IMR-90 (cell line): Measurements from ENCODE around the gene MSH2. TPM values are rescaled to one million over a fixed set of nuclear protein-coding genes. Genes with fewer than 3 reads are reported as not detected.

Experiments
- ATAC-seq: fragments of 200-7000 bp; cut with Tn5 transposase; 2 replicates; pipeline ENCODE4 v1.9.1; 2020; ENCODE audit warnings: low read depth, mild to moderate bottlenecking, moderate library complexity
- BruUV-seq: library from RNA; stranded (reverse); fragments of 400-500 nt; replicated peaks from 2 replicates; lab custom pipeline; 2021; lab: Mats Ljungman, UMichigan
- CTCF ChIA-PET: fragments of 300-600 bp; formaldehyde crosslinking; extraction: SDS; loops from one replicate; lab custom pipeline; 2021; ENCODE audit warnings: antibody characterized with exemption; lab: Yijun Ruan, JAX
- POLR2A ChIA-PET: fragments of 300-600 bp; sonication (Branson Sonifier 250); formaldehyde crosslinking; loops from one replicate; lab custom pipeline; 2022; ENCODE audit warnings: antibody characterized with exemption; ENCODE audit not compliant: unreplicated experiment; lab: Charles Lee
- DNase-seq: peaks from one replicate; pipeline ENCODE4 v3.0.0; 2013
- H2AFZ ChIP-seq: replicated peaks from 2 replicates; pipeline ENCODE3; 2013; ENCODE audit warnings: low read length, mild to moderate bottlenecking; ENCODE audit not compliant: poor library complexity
- H2AK5ac ChIP-seq: 2 replicates; pipeline ENCODE4 v1.6.1; 2013; ENCODE audit warnings: low read depth, low read length, inconsistent platforms
- H2AK9ac ChIP-seq: replicated peaks from 2 replicates; pipeline ENCODE3; 2013; ENCODE audit warnings: mild to moderate bottlenecking, low read depth, low read length, moderate library complexity; ENCODE audit not compliant: poor library complexity
- H2BK120ac ChIP-seq: 2 replicates; pipeline ENCODE4 v1.6.1; 2013; ENCODE audit warnings: low read depth, low read length, inconsistent platforms
- H2BK15ac ChIP-seq: 3 replicates; pipeline ENCODE4 v1.6.1; 2013; ENCODE audit warnings: low read depth, low read length, inconsistent platforms
- H2BK20ac ChIP-seq: 2 replicates; pipeline ENCODE4 v1.6.1; 2013; ENCODE audit warnings: low read depth, mild to moderate bottlenecking, inconsistent platforms, low read length, moderate library complexity
- H2BK5ac ChIP-seq: 2 replicates; pipeline ENCODE4 v1.6.1; 2013; ENCODE audit warnings: mild to moderate bottlenecking, low read depth, low read length, inconsistent platforms; ENCODE audit not compliant: poor library complexity, severe bottlenecking
- H3K14ac ChIP-seq: replicated peaks from 2 replicates; pipeline ENCODE4 v1.6.1; 2013; ENCODE audit warnings: low read depth, low read length, inconsistent platforms
- H3K18ac ChIP-seq: 2 replicates; pipeline ENCODE4 v1.6.1; 2013; ENCODE audit warnings: low read depth, low read length, control low read depth
- H3K23ac ChIP-seq: 2 replicates; pipeline ENCODE4 v1.6.1; 2013; ENCODE audit warnings: low read depth, low read length, inconsistent platforms
- H3K27ac ChIP-seq: 2 replicates; pipeline ENCODE4 v1.5.1; 2013; ENCODE audit warnings: mild to moderate bottlenecking, control low read depth, low read length; ENCODE audit not compliant: insufficient read depth
- H3K27me3 ChIP-seq: 2 replicates; pipeline ENCODE4 v1.6.1; 2013; ENCODE audit warnings: low read length; ENCODE audit not compliant: control insufficient read depth, insufficient read depth
- H3K36me3 ChIP-seq: 2 replicates; pipeline ENCODE4 v1.6.1; 2013; ENCODE audit warnings: low read length, mixed read lengths; ENCODE audit not compliant: control insufficient read depth, insufficient read depth
- H3K4ac ChIP-seq: 2 replicates; pipeline ENCODE4 v1.6.1; 2013; ENCODE audit warnings: low read depth, low read length, inconsistent platforms
- H3K4me1 ChIP-seq: 2 replicates; pipeline ENCODE4 v1.6.1; 2013; ENCODE audit warnings: low read length, mixed read lengths; ENCODE audit not compliant: control insufficient read depth, insufficient read depth
- H3K4me2 ChIP-seq: 2 replicates; pipeline ENCODE4 v1.6.1; 2013; ENCODE audit warnings: low read depth, mild to moderate bottlenecking, control low read depth, low read length, moderate library complexity
- H3K4me3 ChIP-seq: 2 replicates; pipeline ENCODE4 v1.5.1; 2013; ENCODE audit warnings: low read depth, mild to moderate bottlenecking, control low read depth, low read length, moderate library complexity; ENCODE audit not compliant: insufficient read depth
- H3K56ac ChIP-seq: 2 replicates; pipeline ENCODE4 v1.6.1; 2013; ENCODE audit warnings: low read length, inconsistent platforms; ENCODE audit not compliant: insufficient read depth; ENCODE audit errors: extremely low read depth
- H3K79me1 ChIP-seq, 2 experiments: 2 replicates each; pipeline ENCODE4 v1.6.1; 2013; ENCODE audit warnings: low read length in 2 of 2, inconsistent platforms in 1 of 2, low read depth in 1 of 2
- H3K9ac ChIP-seq: 2 replicates; pipeline ENCODE4 v1.6.1; 2013; ENCODE audit warnings: low read depth, low read length, control low read depth
- H3K9me1 ChIP-seq: 2 replicates; pipeline ENCODE4 v1.6.1; 2013; ENCODE audit warnings: low read length, inconsistent platforms; ENCODE audit not compliant: insufficient read depth
- H3K9me3 ChIP-seq: 2 replicates; pipeline ENCODE4 v1.6.1; 2013; ENCODE audit warnings: low read length; ENCODE audit not compliant: control insufficient read depth, insufficient read depth
- H4K20me1 ChIP-seq: 2 replicates; pipeline ENCODE4 v1.6.1; 2013; ENCODE audit warnings: low read length, inconsistent platforms; ENCODE audit not compliant: insufficient read depth
- H4K5ac ChIP-seq: 2 replicates; pipeline ENCODE4 v1.6.1; 2013; ENCODE audit warnings: mild to moderate bottlenecking, low read depth, low read length, control low read depth
- H4K8ac ChIP-seq, 2 experiments: 2 replicates each; pipeline ENCODE4 v1.6.1; 2013; ENCODE audit warnings: low read depth in 2 of 2, low read length in 2 of 2, control low read depth in 1 of 2, inconsistent platforms in 1 of 2
- H4K91ac ChIP-seq: 2 replicates; pipeline ENCODE4 v1.6.1; 2013; ENCODE audit warnings: low read depth, low read length, inconsistent platforms; ENCODE audit not compliant: insufficient read depth
- ELK1 ChIP-seq: fragments of 150-350 bp; IDR thresholded peaks from 2 replicates; pipeline ENCODE4 v1.6.1; 2016; ENCODE audit warnings: low read depth, mild to moderate bottlenecking, low read length, moderate library complexity, borderline replicate concordance
- MXI1 ChIP-seq: IDR thresholded peaks from 2 replicates; pipeline ENCODE4 v1.6.1; 2012; ENCODE audit warnings: low read depth, mild to moderate bottlenecking, low read length, moderate library complexity, borderline replicate concordance
- POLR2A ChIP-seq: IDR thresholded peaks from 2 replicates; pipeline ENCODE4 v1.6.1; 2012; ENCODE audit warnings: mild to moderate bottlenecking, low read depth, low read length
- WGBS, 2 experiments: methylation state at CpG; one replicate each; pipeline versions ENCODE4 v1.1.5 to v1.1.7; 2013; ENCODE audit warnings: missing lambda C conversion rate in 2 of 2; ENCODE audit not compliant: insufficient read length in 1 of 2; ENCODE audit errors: extremely low coverage in 2 of 2; 5-methylcytosine and 5-hydroxymethylcytosine counted together
- dilution Hi-C: fragments of 300-500 bp; cut with HindIII; formaldehyde crosslinking; loops from one replicate; pipeline ENCODE4 v1.14.3; 2018; ENCODE audit warnings: low sequenced_read_pairs; ENCODE audit not compliant: unreplicated experiment
- in situ Hi-C: fragments of 300-500 bp; cut with MboI; formaldehyde crosslinking; loops from 3 replicates; pipeline ENCODE4 v1.14.3; 2019; ENCODE audit warnings: low sequenced_read_pairs, inconsistent platforms, mixed read lengths
- intact Hi-C: fragments of 100-400 bp; cut with micrococcal nuclease; formaldehyde crosslinking; loops from 2 replicates; pipeline ENCODE4 v1.10.0; 2022
- polyA plus RNA-seq, 3 experiments: library from polyadenylated mRNA; depleted of rRNA; stranded (reverse); fragments of >200 nt; gene quantifications; 2 replicates each; pipeline ENCODE4 v1.2.3, GENCODE V29; 2012; ENCODE audit warnings: low replicate concordance in 1 of 3
- total RNA-seq: library from RNA; depleted of rRNA; stranded (reverse); fragments of >200 nt; gene quantifications from 2 replicates; pipeline ENCODE4 v1.2.3, GENCODE V29; 2012

The MSH2 gene
- total and polyA plus RNA-seq, 2 of the 4 experiments (the other 2 are of a cell fraction) = 13.8 to 22.6 TPM

- WGBS, 2 experiments = 2% methylated on average over 6 of the region's 24 CpGs; no CpG with 5 or more reads in 1 of the 2 experiments
- H3K4ac ChIP-seq = peak overlapping the region; percentile 14
- peak overlapping the region; percentile 84 for H3K4me2 ChIP-seq
- intact Hi-C loops (no loop called here), in situ Hi-C loops (no loop called here), dilution Hi-C loops (no loop called here)
- peak overlapping the region; percentile 72 for H3K23ac ChIP-seq
- POLR2A ChIA-PET = interaction anchor here (0.5 kb wide), 1 partner anchor 22 kb away, joined by 9 read pairs; no protein-coding TSS in a partner anchor
- no peak overlapping the region for H3K18ac ChIP-seq
- H2AFZ ChIP-seq = peak overlapping the region; percentile 98
- H3K56ac ChIP-seq = peak overlapping the region; percentile 7
- H3K9ac ChIP-seq = peak overlapping the region; percentile 58
- H3K27me3 ChIP-seq = no peaks in the 10 kb centered on the region
- peak overlapping the region; percentile 68 for H3K4me3 ChIP-seq
- H3K27ac ChIP-seq = peak overlapping the region; percentile 22; the same call in 1 of the 2 replicates
- DNase-seq = peak; percentile 5
- no peak overlapping the region for H4K5ac ChIP-seq
- H2BK120ac ChIP-seq = no peak overlapping the region
- H4K91ac ChIP-seq = 0 out of 2 replicates have a peak overlapping the region, but pooled peaks have one; percentile 19
- peaks cover 9 to 32% of the 10 kb centered on the region in 2 experiments; a peak in 3 of 4 replicates for H3K79me1 ChIP-seq
- no TSS peak for BruUV-seq
- CTCF ChIA-PET = interaction anchor here (1.2 to 1.9 kb wide), 2 partner anchors 15 to 69 kb away, joined by 3 to 11 read pairs; no protein-coding TSS in a partner anchor
- H2BK5ac ChIP-seq = no peak overlapping the region
- H4K8ac ChIP-seq = peak overlapping the region; percentile 5 to 24; a peak in 2 of 4 replicates
- H2BK20ac ChIP-seq = no peak overlapping the region
- peaks cover 7% of the 10 kb centered on the region for H3K9me1 ChIP-seq
- ATAC-seq = peak; percentile 4
- no peaks in the 10 kb centered on the region; the same call in 1 of the 2 replicates for H3K4me1 ChIP-seq
- no peak overlapping the region; the same call in 1 of the 2 replicates for H2AK5ac ChIP-seq
- no peak for TF ChIP-seq ELK1
- no peak for TF ChIP-seq MXI1
- no peak for TF ChIP-seq POLR2A
- H4K20me1 ChIP-seq = peaks cover 4% of the 10 kb centered on the region; the same call in 1 of the 2 replicates
- H2BK15ac ChIP-seq = no peak overlapping the region
- no peaks in the 10 kb centered on the region for H3K9me3 ChIP-seq
- H2AK9ac ChIP-seq = peak overlapping the region; percentile 76
- no peaks in the 10 kb centered on the region for H3K36me3 ChIP-seq
- H3K14ac ChIP-seq = peak overlapping the region; percentile 61
Measured at GRCh38 chr2:47403609-47404193, 745 bp downstream of the MSH2 start.
